GM12878 (cell line): ENCODE results near the gene CCR5AS.

ENCODE experiments used
- ATAC-seq: fragments of 200-7000 bp; cut with Tn5 transposase; 3 replicates; pipeline ENCODE4 v1.9.1; 2020; ENCODE audit warnings: mild to moderate bottlenecking, moderate library complexity
- BruUV-seq: library from RNA; stranded (reverse); fragments of 400-500 nt; replicated peaks from 2 replicates; lab custom pipeline; 2021; lab: Mats Ljungman, UMichigan
- CTCF ChIA-PET: fragments of 300-600 bp; sonication (Branson Sonifier 250); formaldehyde crosslinking; extraction: SDS; loops from one replicate; lab custom pipeline; 2021; ENCODE audit warnings: inconsistent platforms; lab: Yijun Ruan, JAX
- POLR2A ChIA-PET: fragments of 350-600 bp; formaldehyde crosslinking; extraction: SDS; loops from one replicate; lab custom pipeline; 2021; ENCODE audit warnings: inconsistent platforms; lab: Charles Lee
- RAD21 ChIA-PET: fragments of 300-600 bp; sonication (Branson Sonifier 250); formaldehyde crosslinking; loops from one replicate; lab custom pipeline; 2023; ENCODE audit warnings: antibody characterized with exemption; ENCODE audit not compliant: unreplicated experiment; lab: Charles Lee
- SMC1A ChIA-PET: fragments of 300-600 bp; sonication (Branson Sonifier 250); formaldehyde crosslinking; loops from one replicate; lab custom pipeline; 2023; ENCODE audit not compliant: unreplicated experiment, uncharacterized antibody; lab: Charles Lee
- DNase-seq: peaks from one replicate; pipeline ENCODE4 v3.0.0-alpha.2; 2011; ENCODE audit warnings: low read depth, low spot score
- FAIRE-seq: peaks from 3 replicates; lab custom pipeline; 2011; peaks lifted over from hg19 to GRCh38; lab: Jason Lieb, UNC
- H2AFZ ChIP-seq: 2 replicates; pipeline ENCODE4 v1.6.0; 2011; ENCODE audit warnings: low read depth, low read length, control low read depth; ENCODE audit not compliant: control insufficient read depth
- H3K27ac ChIP-seq: 2 replicates; pipeline ENCODE4 v1.5.1; 2011; ENCODE audit warnings: control low read depth; ENCODE audit not compliant: control insufficient read depth, insufficient read depth
- H3K27me3 ChIP-seq, 2 experiments: replicated peaks in 1 of 2; 2 replicates each; pipeline versions ENCODE4 v1.6.0 to v1.6.1; 2011; ENCODE audit warnings: low read length in 1 of 2; ENCODE audit not compliant: control insufficient read depth in 2 of 2, insufficient read depth in 2 of 2
- H3K36me3 ChIP-seq, 2 experiments: 2 replicates each; pipeline ENCODE4 v1.5.1; 2011; ENCODE audit warnings: low read length in 1 of 2; ENCODE audit not compliant: control insufficient read depth in 2 of 2, insufficient read depth in 2 of 2
- H3K4me1 ChIP-seq: 2 replicates; pipeline ENCODE4 v1.6.1; 2011; ENCODE audit warnings: mild to moderate bottlenecking, low read length, moderate library complexity, mixed read lengths; ENCODE audit not compliant: control insufficient read depth, insufficient read depth
- H3K4me2 ChIP-seq: 2 replicates; pipeline ENCODE4 v1.6.0; 2011; ENCODE audit warnings: control low read depth; ENCODE audit not compliant: control insufficient read depth, insufficient read depth
- H3K4me3 ChIP-seq: fragments of 200-600 bp; sonication (generic); 2 replicates; pipeline ENCODE4 v1.5.1; 2016
- H3K79me2 ChIP-seq: 2 replicates; pipeline ENCODE4 v1.6.0; 2011; ENCODE audit warnings: low read length; ENCODE audit not compliant: control insufficient read depth, insufficient read depth
- H3K9ac ChIP-seq: 2 replicates; pipeline ENCODE4 v1.8.0; 2011; ENCODE audit warnings: low read length, control low read depth, mixed read lengths; ENCODE audit not compliant: control insufficient read depth, insufficient read depth
- H3K9me3 ChIP-seq: replicated peaks from 3 replicates; pipeline ENCODE4 v1.5.1; 2011; ENCODE audit warnings: mild to moderate bottlenecking, low read length; ENCODE audit not compliant: control insufficient read depth, insufficient read depth
- H4K20me1 ChIP-seq: 2 replicates; pipeline ENCODE4 v1.6.0; 2011; ENCODE audit not compliant: control insufficient read depth, insufficient read depth
- CEBPB ChIP-seq, 2 experiments: fragments of 150-350 bp in 1 of 2; IDR thresholded peaks; 2 replicates each; pipeline ENCODE4 v1.6.1; 2012 to 2014; ENCODE audit warnings: low read depth in 2 of 2, low read length in 2 of 2, borderline replicate concordance in 1 of 2, inconsistent platforms in 1 of 2
- CHD4 ChIP-seq: fragments of 200-600 bp; sonication (generic); IDR thresholded peaks from 2 replicates; pipeline ENCODE4 v1.6.1; 2016; ENCODE audit warnings: mild to moderate bottlenecking
- CREB1 ChIP-seq: IDR thresholded peaks from 2 replicates; pipeline ENCODE4 v1.6.1; 2012; ENCODE audit warnings: low read depth, mild to moderate bottlenecking, inconsistent platforms
- CREM ChIP-seq: IDR thresholded peaks from 2 replicates; pipeline ENCODE4 v1.6.1; 2014; ENCODE audit warnings: antibody characterized with exemption, low read depth
- EP300 ChIP-seq, 2 experiments: fragments of 150-350 bp in 1 of 2; IDR thresholded peaks; 2 replicates each; pipeline ENCODE4 v1.6.1; 2011 to 2012; ENCODE audit warnings: low read depth in 2 of 2, low read length in 2 of 2, borderline replicate concordance in 1 of 2, improper control_type of control experiment in 1 of 2, inconsistent platforms in 1 of 2; ENCODE audit not compliant: control insufficient read depth in 1 of 2
- ETV6 ChIP-seq, 2 experiments: fragments of 450-650 bp in 1 of 2; IDR thresholded peaks in 1 of 2; conservative IDR thresholded peaks in 1 of 2; 2 replicates each; pipeline ENCODE4 v1.6.1; 2014; ENCODE audit warnings: antibody characterized with exemption in 1 of 2, borderline replicate concordance in 1 of 2, low read depth in 1 of 2, mild to moderate bottlenecking in 1 of 2, moderate library complexity in 1 of 2
- KDM1A ChIP-seq: fragments of 200-600 bp; sonication (generic); IDR thresholded peaks from 2 replicates; pipeline ENCODE4 v1.6.1; 2016; ENCODE audit warnings: borderline replicate concordance
- MYB ChIP-seq: fragments of 150-350 bp; IDR thresholded peaks from 2 replicates; pipeline ENCODE4 v1.6.1; 2014; ENCODE audit warnings: mild to moderate bottlenecking, low read depth, low read length, borderline replicate concordance
- NFYB ChIP-seq: IDR thresholded peaks from 2 replicates; pipeline ENCODE4 v1.6.1; 2011; ENCODE audit warnings: low read depth, mild to moderate bottlenecking, low read length, improper control_type of control experiment, moderate library complexity; ENCODE audit not compliant: insufficient read depth
- NR2C1 ChIP-seq: fragments of 450-650 bp; IDR thresholded peaks from 2 replicates; pipeline ENCODE4 v1.6.1; 2017; ENCODE audit warnings: antibody characterized with exemption, mild to moderate bottlenecking, moderate library complexity
- RCOR1 ChIP-seq: conservative IDR thresholded peaks from 2 replicates; pipeline ENCODE4 v1.6.1; 2012; ENCODE audit warnings: low read depth, low read length, improper control_type of control experiment
- RUNX3 ChIP-seq: IDR thresholded peaks from 2 replicates; pipeline ENCODE4 v1.6.1; 2012; ENCODE audit warnings: low read length, inconsistent platforms
- SIN3A ChIP-seq: IDR thresholded peaks from 2 replicates; pipeline ENCODE4 v1.6.1; 2012; ENCODE audit warnings: low read depth, low read length, improper control_type of control experiment
- TCF3 ChIP-seq: IDR thresholded peaks from 2 replicates; pipeline ENCODE4 v1.6.1; 2012; ENCODE audit warnings: low read depth, mild to moderate bottlenecking, low read length, borderline replicate concordance; ENCODE audit not compliant: insufficient read depth
- WGBS: methylation state at CpG from one replicate; pipeline ENCODE4 v1.1.6; 2016; ENCODE audit warnings: low lambda C conversion rate; ENCODE audit not compliant: insufficient replicate concordance, insufficient coverage; ENCODE audit errors: missing lambda C conversion rate; 5-methylcytosine and 5-hydroxymethylcytosine counted together
- in situ Hi-C: fragments of 300-500 bp; cut with MboI; formaldehyde crosslinking; loops from 9 replicates; pipeline ENCODE4 v1.14.3; 2018; ENCODE audit warnings: mixed read lengths
- intact Hi-C: fragments of 100-400 bp; cut with micrococcal nuclease; formaldehyde crosslinking; loops from one replicate; pipeline ENCODE4 v1.14.2; 2022; ENCODE audit not compliant: unreplicated experiment
- TF ChIP-seq, protein P1 (sequence below): IDR thresholded peaks from 2 replicates; pipeline ENCODE4 v1.6.1; 2011; ENCODE audit warnings: mild to moderate bottlenecking, low read depth, low read length, moderate library complexity; ENCODE audit not compliant: insufficient replicate concordance
- TF ChIP-seq, protein P2 (sequence below): IDR thresholded peaks from 2 replicates; pipeline ENCODE4 v1.6.1; 2011; ENCODE audit warnings: low read depth, low read length, improper control_type of control experiment, borderline replicate concordance

Gene CCR5AS

DNA sequence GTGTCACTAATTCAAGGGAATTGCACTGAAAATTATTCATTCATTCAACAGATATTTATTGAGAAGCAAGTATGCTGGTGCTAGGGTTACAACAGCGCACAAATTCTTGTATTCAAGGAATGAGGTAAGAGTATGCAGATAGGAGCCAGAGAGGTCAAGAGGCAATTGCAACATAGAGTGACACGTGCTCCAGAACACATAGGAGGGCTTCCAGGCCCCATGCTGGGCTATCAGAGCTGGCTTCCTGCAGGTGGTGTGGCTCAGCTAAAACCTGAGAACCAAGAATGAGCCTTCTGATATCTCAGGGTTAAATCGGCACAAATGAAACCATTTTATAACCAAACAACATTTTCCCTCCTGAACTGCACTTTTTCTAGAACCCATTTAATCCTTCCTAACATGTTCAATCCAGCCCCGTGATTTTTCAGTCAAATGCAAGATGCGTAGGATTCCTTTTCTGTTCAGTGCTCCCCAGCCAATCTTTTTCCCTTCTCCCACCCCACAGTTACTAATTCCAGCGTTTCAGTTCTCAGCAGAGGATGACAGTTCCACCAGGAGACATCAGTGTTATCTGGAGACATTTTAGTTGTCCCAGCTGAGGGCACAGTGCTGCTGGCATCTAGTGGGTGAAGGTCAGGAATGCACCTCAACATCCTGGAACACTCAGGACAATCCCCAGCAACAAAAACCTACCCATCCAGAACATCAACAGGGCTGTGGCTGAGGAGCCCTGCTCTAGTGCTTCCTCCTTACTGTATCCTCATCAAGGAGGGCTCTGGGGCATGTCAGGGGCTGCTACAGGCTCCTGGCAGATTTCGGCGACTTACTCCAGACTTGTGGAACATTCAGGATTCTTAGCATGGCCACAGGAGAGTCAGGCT lies 13.1 kb downstream of the CCR5AS start (continued):
- TF ChIP-seq MYB = no peak

DNA sequence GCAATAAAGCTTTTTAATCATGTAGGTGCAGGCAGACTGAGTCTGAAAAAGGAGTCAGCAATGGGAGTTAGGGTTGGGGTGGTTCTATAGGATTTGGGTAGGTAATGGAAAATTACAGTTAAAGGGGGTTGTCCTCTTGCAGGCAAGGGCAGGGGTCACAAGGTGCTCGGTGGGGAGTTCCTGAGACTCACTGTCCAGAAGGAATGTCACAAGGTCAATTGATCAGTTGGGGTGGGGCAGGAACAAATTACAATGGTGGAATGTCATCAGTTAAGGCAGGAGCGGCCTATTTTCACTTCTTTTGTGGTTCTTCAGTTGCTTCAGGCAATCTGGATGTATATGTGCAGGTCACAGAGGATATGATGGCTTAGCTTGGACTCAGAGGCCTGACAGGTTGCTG lies 13.9 kb downstream of the CCR5AS start:
- FAIRE-seq (no peak), ATAC-seq (no peak), DNase-seq (no peak)
- 30% methylated on average over 2 of the region's 2 CpGs for WGBS
- Histone ChIP-seq H3K9ac (no peak overlapping the region), H3K36me3 (no peaks in the 10 kb centered on the region), H4K20me1 (no peaks in the 10 kb centered on the region), H3K27ac (no peak overlapping the region), H3K4me1 (peaks cover 20% of the 10 kb centered on the region), H3K4me2 (no peak overlapping the region), H2AFZ (no peak overlapping the region), H3K9me3 (no peaks in the 10 kb centered on the region; the same call in 2 of the 3 replicates), H3K4me3 (no peak overlapping the region), H3K79me2 (no peaks in the 10 kb centered on the region), H3K27me3 (no peaks in the 10 kb centered on the region; a peak in 1 of 4 replicates)
- CTCF ChIA-PET = interaction anchor here (1.4 kb wide), 1 partner anchor 15 kb away, joined by 6 read pairs; no protein-coding TSS in a partner anchor
- intact Hi-C loops (no loop called here), in situ Hi-C loops (no loop called here)
- RAD21 ChIA-PET = interaction anchor here (1.0 kb wide), 1 partner anchor 15 kb away, joined by 3 read pairs; no protein-coding TSS in a partner anchor
- SMC1A ChIA-PET = no interaction called here
- no TSS peak for BruUV-seq
- POLR2A ChIA-PET = no interaction called here
- TF ChIP-seq NR2C1 = no peak
- no peak for TF ChIP-seq CREB1
- TF ChIP-seq KDM1A = no peak
- TF ChIP-seq RUNX3 = no peak
- no peak for TF ChIP-seq NFYB
- TF ChIP-seq, protein P1, sequence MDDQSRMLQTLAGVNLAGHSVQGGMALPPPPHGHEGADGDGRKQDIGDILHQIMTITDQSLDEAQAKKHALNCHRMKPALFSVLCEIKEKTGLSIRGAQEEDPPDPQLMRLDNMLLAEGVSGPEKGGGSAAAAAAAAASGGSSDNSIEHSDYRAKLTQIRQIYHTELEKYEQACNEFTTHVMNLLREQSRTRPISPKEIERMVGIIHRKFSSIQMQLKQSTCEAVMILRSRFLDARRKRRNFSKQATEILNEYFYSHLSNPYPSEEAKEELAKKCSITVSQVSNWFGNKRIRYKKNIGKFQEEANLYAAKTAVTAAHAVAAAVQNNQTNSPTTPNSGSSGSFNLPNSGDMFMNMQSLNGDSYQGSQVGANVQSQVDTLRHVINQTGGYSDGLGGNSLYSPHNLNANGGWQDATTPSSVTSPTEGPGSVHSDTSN = no peak
- TF ChIP-seq EP300 (IDR thresholded peaks at IDR 0.05; ENCODE audit: borderline replicate concordance in 1 of 2, control insufficient read depth in 1 of 2, low read depth in 2 of 2, low read length in 2 of 2) = no peak
- TF ChIP-seq CREM = no peak
- TF ChIP-seq ETV6 (conservative IDR thresholded peaks at IDR 0.05 in 1 of 2, IDR thresholded peaks at IDR 0.05 in 1 of 2; ENCODE audit: borderline replicate concordance in 1 of 2, low read depth in 1 of 2) = no peak
- TF ChIP-seq, protein P2, sequence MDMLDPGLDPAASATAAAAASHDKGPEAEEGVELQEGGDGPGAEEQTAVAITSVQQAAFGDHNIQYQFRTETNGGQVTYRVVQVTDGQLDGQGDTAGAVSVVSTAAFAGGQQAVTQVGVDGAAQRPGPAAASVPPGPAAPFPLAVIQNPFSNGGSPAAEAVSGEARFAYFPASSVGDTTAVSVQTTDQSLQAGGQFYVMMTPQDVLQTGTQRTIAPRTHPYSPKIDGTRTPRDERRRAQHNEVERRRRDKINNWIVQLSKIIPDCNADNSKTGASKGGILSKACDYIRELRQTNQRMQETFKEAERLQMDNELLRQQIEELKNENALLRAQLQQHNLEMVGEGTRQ = no peak
- TF ChIP-seq SIN3A = no peak
- no peak for TF ChIP-seq CHD4
- no peak for TF ChIP-seq CEBPB (IDR thresholded peaks at IDR 0.05; ENCODE audit: borderline replicate concordance in 1 of 2, low read depth in 2 of 2, low read length in 2 of 2)
- no peak for TF ChIP-seq TCF3
- no peak for TF ChIP-seq RCOR1
